Stimulated activated naive CD8-positive, alpha-beta T cell treated with anti-CD3 and anti-CD28 coated beads, Interleukin-15, amount 100 ng/mL, for 72 hours (primary cell): ENCODE measurements around the gene TOMM7.
"Not testable (repeated sequence)": the region's sequence is repeated elsewhere in the genome, so short reads cannot be mapped to it uniquely, and the experiment has no call there.

Experiments
- ATAC-seq: fragments of 150-1000 bp; cut with Tn5 transposase; 2 replicates; pipeline ENCODE4 v1.10.0; 2021; ENCODE audit warnings: mild to moderate bottlenecking, moderate library complexity
- DNase-seq, 2 donors: peaks; one replicate each; pipeline ENCODE4 v3.0.0; 2021 to 2022
- H3K27ac Mint-ChIP-seq, 2 donors: one replicate each; pipeline ENCODE4 v1.8.0; 2022; ENCODE audit warnings: mild to moderate bottlenecking in 2 of 2, mixed read lengths in 2 of 2, moderate library complexity in 2 of 2
- H3K27me3 Mint-ChIP-seq: one replicate; pipeline ENCODE4 v1.8.0; 2022; ENCODE audit warnings: mixed read lengths
- H3K4me1 Mint-ChIP-seq: one replicate; pipeline ENCODE4 v1.8.0; 2022; ENCODE audit warnings: mild to moderate bottlenecking, mixed read lengths
- H3K4me3 Mint-ChIP-seq, 2 donors: one replicate each; pipeline ENCODE4 v1.8.0; 2022; ENCODE audit warnings: mild to moderate bottlenecking in 2 of 2, mixed read lengths in 2 of 2, moderate library complexity in 1 of 2
- H3K9me3 Mint-ChIP-seq, 2 donors: one replicate each; pipeline ENCODE4 v1.8.0; 2022; ENCODE audit warnings: mixed read lengths in 2 of 2

The TOMM7 gene

DNA sequence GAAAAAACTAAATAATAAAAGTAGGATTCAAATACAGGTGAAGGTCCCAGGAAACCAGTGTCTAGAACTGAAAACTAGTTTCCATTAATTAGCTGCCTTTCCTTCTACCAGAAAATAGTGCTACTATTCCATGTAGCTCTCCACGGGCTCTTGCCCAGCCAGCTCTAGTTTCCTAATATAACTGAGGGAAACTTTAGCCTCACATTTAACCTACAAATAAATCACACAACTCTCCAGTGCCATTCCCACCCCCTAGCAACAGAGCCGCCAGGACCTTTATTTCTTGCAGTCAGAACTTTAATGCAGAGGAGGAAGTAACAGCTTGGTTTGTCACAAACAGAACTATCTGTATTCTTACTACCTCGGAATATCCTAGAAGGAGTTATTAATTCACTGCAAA lies 10.3 kb downstream of the TOMM7 start:
- ATAC-seq (no peak), DNase-seq (no peak)
- H3K27ac Mint-ChIP-seq: no peak overlapping the region
- no peaks in the 10 kb centered on the region for H3K27me3 Mint-ChIP-seq
- H3K4me1 Mint-ChIP-seq: peaks cover 20% of the 10 kb centered on the region
- H3K9me3 Mint-ChIP-seq: no peaks in the 10 kb centered on the region
- H3K4me3 Mint-ChIP-seq: no peak overlapping the region

DNA sequence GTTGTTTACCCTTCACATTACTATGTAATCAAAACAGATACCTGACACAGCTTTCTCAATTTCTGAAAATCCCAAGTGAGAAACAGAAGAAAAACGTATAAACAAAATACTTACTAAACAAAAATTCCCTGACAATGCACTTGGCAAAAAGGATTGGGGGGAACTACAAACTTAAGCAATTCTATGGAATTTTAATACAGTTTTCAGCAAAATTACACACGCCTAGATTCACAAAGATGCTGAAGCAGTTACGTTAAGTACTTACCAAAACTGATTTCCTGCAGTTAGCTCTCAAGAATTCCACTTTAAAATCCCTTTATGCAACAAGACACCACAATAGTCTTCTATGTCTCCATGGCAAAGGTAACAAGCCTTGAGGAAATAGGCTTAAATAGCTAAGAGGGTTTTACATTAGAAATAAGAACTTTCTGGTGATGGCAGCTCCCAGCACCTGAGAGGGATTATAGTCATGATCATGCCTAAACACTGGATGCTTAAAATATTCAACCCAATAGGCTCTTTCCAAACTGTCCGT lies 10.8 kb downstream of the TOMM7 start:
- DNase-seq (no peak), ATAC-seq (no peak)
- Mint-ChIP-seq H3K4me3 (no peak overlapping the region), H3K9me3 (no peaks in the 10 kb centered on the region), H3K27me3 (no peaks in the 10 kb centered on the region), H3K27ac (no peak overlapping the region), H3K4me1 (peaks cover 20% of the 10 kb centered on the region)

DNA sequence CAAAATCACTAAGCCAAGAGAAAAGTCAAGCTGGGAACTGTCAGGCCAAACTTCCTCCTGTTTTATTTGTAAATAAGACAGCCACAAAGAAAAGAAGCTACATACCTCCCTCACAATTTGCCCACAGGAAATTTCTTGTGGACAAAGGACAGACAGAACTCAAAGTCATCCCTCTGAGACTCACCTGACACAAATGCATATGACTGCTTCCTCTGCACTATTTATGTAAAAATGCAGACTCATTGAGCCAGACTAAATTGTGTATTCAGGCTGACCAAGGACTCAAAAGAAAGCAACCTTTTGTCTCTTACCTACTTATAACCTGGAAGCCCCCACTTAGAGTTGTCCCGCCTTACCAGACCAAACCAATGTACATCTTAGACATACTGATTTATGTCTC lies 11.8 kb downstream of the TOMM7 start:
- DNase-seq: no peak
- Mint-ChIP-seq H3K9me3 (no peaks in the 10 kb centered on the region), H3K27me3 (no peaks in the 10 kb centered on the region), H3K4me1 (peaks cover 12% of the 10 kb centered on the region), H3K27ac (peak overlapping the region in 1 of 2 donors; percentile 8), H3K4me3 (no peak overlapping the region)
- no peak for ATAC-seq

DNA sequence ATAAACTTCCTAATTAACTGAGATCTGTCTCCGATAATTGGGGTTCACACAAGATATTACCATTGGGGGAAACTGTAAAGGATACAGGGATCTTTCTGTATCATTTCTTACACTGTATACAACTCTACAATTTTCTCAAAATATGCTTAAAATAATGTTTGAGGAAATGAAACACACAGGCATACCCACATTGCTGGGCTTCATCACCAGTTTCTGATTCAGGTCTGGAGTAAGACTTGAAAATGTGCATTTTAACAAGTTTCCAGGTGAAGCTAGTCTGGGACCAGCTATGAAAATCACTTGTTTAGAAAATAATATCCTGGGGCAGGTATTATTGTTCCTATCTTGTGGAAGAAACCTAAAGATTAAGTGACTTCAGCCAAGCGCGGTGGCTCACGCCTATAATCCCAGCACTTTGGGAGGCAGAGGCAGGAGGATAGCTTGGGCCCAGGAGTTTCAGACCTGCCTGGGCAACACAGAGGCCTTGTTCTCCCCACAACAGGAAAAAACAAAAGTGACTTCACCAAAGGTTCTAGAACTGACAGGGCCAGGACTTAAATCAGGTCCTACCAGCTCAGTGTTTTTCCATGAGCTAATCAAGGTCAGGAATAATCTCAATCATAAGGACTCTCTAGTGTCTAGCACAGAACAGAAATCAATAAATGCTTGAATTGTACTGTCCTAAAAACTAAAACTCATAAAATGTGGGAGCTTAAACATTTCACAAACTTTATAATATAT lies 12.6 kb downstream of the TOMM7 start:
- H3K9me3 Mint-ChIP-seq: no peaks in the 10 kb centered on the region
- peaks cover 5% of the 10 kb centered on the region for H3K4me1 Mint-ChIP-seq
- DNase-seq: no peak
- no peaks in the 10 kb centered on the region for H3K27me3 Mint-ChIP-seq
- ATAC-seq: no peak
- no peak overlapping the region for H3K4me3 Mint-ChIP-seq
- no peak overlapping the region for H3K27ac Mint-ChIP-seq

DNA sequence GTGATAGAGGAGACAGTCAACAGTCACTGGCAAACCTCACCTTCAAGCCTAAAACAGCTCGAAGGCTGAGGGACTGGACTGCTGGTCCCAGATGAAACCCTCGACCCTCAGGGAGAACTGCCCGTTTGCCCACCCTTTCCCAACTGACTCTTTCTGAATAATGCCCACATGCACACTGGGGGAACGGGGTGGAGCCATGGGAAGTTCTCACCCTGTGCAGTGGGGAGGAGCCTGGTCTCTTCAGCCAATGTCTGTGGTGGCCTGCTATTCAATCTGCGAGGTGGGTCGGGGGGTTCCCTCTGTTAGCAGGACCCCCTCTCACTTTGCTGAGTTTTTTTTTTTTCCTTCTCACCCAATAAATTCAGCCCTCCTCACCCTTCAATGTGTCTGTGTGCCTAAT lies 14.5 kb downstream of the TOMM7 start:
- Mint-ChIP-seq H3K27ac (no peak overlapping the region), H3K4me3 (no peak overlapping the region), H3K9me3 (no peaks in the 10 kb centered on the region), H3K27me3 (no peaks in the 10 kb centered on the region), H3K4me1 (no peaks in the 10 kb centered on the region)
- ATAC-seq (no peak), DNase-seq (no peak)

DNA sequence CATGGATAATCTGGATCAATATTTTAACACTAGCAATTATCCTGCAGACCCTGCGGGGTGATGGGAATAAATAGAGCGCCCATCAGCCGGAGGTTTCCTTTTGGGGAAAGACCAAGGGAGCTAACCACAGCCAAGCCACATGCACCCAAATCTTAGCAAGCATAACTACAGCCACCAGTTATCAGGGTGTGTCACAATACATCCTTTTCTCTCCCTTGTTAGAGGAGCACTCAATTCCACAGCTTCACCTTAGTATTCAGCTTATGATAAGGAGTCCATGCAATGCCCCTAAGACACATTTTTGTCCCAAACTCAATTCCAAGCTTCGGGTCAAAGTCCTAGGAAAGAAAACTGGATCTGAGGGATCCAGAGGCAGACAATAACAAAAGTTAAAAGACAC lies 15.9 kb downstream of the TOMM7 start:
- no peaks in the 10 kb centered on the region for H3K9me3 Mint-ChIP-seq
- H3K27ac Mint-ChIP-seq: no peak overlapping the region
- no peak overlapping the region for H3K4me3 Mint-ChIP-seq
- H3K27me3 Mint-ChIP-seq: no peaks in the 10 kb centered on the region
- H3K4me1 Mint-ChIP-seq: no peaks in the 10 kb centered on the region
- DNase-seq (no peak), ATAC-seq (no peak)

DNA sequence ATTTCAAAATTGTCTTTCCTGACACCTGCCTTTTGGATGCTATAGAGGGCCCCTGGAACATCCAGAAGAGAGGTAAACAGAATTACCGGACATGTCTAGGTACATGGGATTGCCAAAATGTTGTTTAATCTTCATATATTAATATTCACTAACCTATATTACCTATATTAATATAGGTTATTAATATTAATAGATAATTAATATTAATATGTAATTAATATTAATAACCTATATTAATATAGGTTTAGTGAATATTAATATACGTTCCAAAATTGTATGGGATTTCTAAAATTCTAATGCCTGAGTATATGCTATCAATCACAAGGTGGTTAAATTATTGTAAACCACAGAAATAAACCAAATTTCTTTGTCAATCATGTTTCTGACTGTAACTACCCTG lies 17.4 kb downstream of the TOMM7 start:
- no peak for ATAC-seq
- Mint-ChIP-seq H3K4me1 (no peaks in the 10 kb centered on the region), H3K27ac (no peak overlapping the region), H3K9me3 (no peaks in the 10 kb centered on the region), H3K4me3 (no peak overlapping the region), H3K27me3 (no peaks in the 10 kb centered on the region)
- no peak for DNase-seq

DNA sequence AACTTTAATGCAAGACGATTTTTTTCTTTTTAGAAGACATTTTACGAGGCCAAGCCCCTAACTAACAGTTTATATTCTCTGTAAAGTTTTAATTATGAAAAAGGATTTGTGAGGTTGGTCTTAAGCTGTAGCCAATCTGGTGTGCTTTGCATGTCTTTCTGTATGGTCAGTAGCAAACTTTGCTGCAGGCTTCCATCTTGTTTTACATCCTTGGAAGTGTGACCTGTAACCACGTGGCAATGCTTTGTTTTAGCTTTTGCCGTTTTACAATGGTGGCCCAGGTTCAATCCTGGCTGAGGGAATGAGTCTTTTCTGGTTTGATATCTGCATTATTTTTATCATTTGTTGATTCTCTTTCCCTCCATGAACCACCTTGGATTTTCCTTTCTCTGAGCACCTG lies 19.8 kb downstream of the TOMM7 start:
- not testable (repeated sequence) for ATAC-seq, H3K9me3 Mint-ChIP-seq, H3K4me3 Mint-ChIP-seq, H3K4me1 Mint-ChIP-seq, H3K27ac Mint-ChIP-seq, H3K27me3 Mint-ChIP-seq, DNase-seq

DNA sequence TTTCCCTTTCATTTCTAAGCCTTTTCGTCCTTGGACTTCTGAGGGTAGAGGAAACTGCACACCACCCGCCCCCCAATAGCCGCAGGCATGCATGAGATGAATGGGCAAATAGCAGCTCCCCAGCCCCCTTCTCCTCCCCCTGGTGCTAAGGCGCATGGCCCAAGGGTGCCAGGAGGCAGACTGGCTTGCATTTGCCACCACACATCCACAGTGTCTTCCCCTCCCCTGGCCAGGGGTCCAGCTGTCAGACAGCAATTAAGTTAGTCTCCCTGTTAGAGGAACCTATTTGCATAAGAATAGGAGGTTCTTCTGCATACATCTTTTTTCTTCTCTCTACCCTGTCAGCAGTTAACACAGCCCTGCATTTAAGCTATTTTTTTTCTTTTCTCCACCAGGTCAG lies 20.2 kb downstream of the TOMM7 start:
- ATAC-seq: no peak
- Mint-ChIP-seq H3K4me1 (no peaks in the 10 kb centered on the region), H3K4me3 (no peak overlapping the region), H3K9me3 (no peaks in the 10 kb centered on the region), H3K27ac (no peak overlapping the region), H3K27me3 (no peaks in the 10 kb centered on the region)
- DNase-seq: no peak

DNA sequence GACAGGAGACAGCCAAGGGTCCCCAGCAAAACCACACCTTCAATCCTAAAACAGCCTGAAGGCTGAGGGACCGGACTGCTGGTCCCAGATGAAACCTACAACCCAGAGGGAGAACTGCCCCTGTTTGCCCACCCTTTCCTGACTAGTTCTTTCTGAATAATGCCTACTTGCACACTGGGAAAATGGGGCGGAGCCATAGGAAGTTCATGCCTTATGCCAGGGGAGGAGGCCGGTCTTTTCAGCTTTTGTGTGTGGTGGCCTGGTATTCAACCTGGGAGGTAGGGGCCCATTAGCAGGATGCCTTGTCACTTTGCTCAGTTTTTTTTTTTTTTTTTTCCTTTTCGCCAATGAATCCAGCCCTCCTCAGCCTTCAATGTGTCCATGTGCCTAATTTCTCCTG lies 20.7 kb downstream of the TOMM7 start:
- Mint-ChIP-seq H3K9me3 (no peaks in the 10 kb centered on the region), H3K4me3 (no peak overlapping the region)

DNA sequence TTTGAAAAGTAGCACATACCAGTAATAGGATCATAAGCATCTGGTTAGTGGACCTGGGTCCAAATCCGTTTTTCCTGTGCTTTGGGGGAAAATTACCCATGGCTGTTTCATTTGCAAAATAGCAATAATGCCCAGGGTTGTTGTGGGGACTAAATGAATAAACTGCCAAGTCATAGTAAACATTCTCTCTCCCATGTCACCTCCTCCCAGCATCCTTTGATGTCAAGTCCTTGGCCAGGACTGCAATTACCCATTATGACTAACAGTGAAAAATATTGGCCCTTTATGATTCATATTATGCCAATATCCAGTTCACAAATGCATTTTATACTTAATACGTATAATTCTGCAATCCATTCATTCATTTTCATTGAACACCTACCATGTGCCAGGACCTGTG lies 23.0 kb downstream of the TOMM7 start:
- ATAC-seq (no peak), DNase-seq (no peak)
- H3K27me3 Mint-ChIP-seq: no peaks in the 10 kb centered on the region
- H3K9me3 Mint-ChIP-seq: no peaks in the 10 kb centered on the region
- H3K27ac Mint-ChIP-seq: no peak overlapping the region
- no peak overlapping the region for H3K4me3 Mint-ChIP-seq
- no peaks in the 10 kb centered on the region for H3K4me1 Mint-ChIP-seq

More for the DNA sequence above, 20.7 kb downstream of the TOMM7 start:
- H3K27me3 Mint-ChIP-seq: no peaks in the 10 kb centered on the region
- H3K27ac Mint-ChIP-seq: no peak overlapping the region
- no peak for DNase-seq
- ATAC-seq: no peak
- H3K4me1 Mint-ChIP-seq: no peaks in the 10 kb centered on the region

DNA sequence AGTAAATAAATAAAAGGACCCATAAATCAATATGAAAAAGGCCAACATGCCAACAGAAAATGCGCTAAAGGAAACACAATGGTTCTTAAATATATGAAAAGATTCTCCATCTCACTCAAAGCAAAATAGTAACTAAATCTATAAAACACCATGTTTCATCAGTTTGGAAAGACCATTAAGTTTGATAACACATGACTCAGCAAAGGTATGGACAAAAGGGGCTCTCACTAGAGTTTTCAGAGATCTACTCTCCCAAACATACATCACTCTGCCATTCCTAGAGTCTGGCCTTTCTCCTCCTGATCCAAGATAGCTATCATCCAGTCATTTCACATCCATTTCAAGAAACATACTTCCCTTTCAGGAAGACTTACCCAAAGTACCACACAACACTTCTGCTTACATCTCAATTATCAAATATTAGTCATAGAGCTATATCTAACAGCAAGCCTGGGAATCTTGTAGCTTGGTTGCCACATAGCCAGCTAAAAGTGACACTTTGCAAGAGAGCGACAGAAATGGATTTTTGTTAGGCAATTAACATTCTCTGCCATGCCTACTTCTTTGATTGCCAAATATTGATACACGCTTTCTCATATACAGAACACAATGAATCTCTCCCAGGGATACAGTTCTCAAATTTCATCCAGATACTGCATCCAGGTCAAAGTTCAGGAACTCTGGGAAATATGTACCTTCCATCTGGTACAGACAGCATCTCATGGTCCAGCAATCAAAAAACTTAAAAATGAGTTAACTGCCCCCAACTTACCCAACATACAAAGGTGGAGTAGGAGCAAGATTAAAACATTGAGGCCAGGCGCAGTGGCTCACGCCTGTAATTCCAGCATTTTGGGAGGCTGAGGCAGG lies 28.8 kb downstream of the TOMM7 start:
- ATAC-seq (no peak), DNase-seq (no peak)
- Mint-ChIP-seq H3K27me3 (peaks cover 8% of the 10 kb centered on the region), H3K27ac (no peak overlapping the region), H3K4me1 (no peaks in the 10 kb centered on the region), H3K4me3 (no peak overlapping the region), H3K9me3 (no peaks in the 10 kb centered on the region)

DNA sequence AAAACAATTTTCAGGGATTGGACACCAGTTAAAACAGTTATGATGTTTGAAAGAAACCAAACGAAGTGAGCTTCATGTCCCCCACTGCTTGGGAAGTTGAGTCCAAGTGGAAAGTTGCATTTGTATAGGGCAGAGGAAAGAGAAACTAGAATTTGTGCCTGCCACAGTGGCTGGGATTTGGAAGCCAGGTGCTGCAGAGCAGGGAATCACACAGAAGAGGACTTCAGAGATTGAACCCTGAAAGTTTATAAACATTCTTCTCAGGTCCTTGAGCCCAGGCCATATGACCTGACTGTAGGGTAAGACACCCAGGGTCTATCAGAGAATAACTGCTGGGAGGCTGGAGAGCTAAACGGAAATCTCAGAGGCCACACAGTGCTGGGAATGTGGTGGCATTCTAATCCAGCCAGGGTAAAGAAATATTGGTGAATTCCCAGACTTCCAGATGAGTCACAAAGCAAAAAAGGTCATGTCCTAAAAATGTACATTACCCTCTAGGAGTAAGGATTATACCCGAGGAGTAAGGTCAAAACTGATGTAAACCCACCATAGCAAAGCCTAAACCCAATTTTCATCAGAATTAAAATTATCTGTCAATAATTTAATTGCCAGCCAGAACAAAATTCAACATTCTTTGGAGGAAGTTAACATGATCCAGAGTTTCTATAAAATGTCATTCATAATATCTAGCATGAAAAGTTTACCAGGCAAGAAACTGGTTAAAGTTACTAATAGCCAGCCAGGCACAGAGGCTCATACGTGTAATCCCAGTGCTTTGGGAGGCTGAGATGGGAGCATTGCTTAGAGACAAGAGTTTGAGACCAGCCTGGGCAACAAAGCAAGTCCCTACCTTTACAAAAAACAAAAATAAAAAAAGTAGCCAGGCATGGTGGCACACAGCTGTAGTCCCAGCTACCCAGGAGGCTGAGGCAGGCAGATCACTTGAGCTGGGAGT lies 31.2 kb downstream of the TOMM7 start:
- no peaks in the 10 kb centered on the region for H3K9me3 Mint-ChIP-seq
- no peak for DNase-seq
- H3K27ac Mint-ChIP-seq: no peak overlapping the region
- ATAC-seq: no peak
- H3K4me3 Mint-ChIP-seq: no peak overlapping the region
- peaks cover 17% of the 10 kb centered on the region for H3K27me3 Mint-ChIP-seq
- no peaks in the 10 kb centered on the region for H3K4me1 Mint-ChIP-seq

DNA sequence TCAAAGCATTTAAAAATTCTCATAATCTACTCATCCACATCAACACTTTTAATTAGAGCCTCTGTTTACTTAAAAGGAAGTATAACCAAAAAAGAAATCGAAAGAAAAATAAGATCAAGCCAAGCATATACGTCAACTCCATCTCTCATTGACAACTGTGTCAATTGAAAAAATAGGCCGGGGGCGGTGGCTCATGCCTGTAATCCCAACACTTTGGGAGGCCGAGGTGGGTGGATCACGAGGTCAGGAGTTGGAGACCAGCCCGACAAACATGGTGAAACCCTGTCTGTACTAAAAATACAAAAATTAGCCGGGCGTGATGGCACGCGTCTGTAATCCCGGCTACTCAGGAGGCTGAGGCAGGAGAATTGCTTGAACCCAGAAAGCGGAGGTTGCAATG lies 32.0 kb downstream of the TOMM7 start:
- DNase-seq, H3K9me3 Mint-ChIP-seq, H3K27ac Mint-ChIP-seq, H3K4me1 Mint-ChIP-seq, ATAC-seq, H3K4me3 Mint-ChIP-seq: not testable (repeated sequence)
- peaks cover 17% of the 10 kb centered on the region for H3K27me3 Mint-ChIP-seq

DNA sequence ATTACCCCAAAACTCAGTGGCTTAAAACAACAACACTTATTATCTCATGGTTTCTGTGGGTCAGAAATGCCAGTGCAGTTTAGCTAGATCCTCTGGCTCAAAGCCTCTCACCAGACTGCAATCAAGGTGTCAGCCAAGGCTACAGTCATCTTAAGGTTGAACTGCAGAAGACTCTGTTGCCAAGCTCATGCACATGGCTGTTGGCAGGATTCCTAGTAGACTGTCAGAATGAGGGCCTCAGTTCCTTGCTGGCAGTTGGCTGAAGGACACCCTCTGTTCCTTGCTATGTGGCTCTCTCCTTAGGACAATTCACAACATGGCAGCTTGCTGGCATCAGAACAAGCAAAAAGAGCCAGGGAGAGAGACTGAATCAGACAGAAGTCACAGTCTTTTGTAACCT lies 34.7 kb downstream of the TOMM7 start:
- H3K27me3 Mint-ChIP-seq: peaks cover 9% of the 10 kb centered on the region
- H3K4me3 Mint-ChIP-seq: no peak overlapping the region
- no peak overlapping the region for H3K27ac Mint-ChIP-seq
- no peak for DNase-seq
- H3K9me3 Mint-ChIP-seq: no peaks in the 10 kb centered on the region
- ATAC-seq: no peak
- H3K4me1 Mint-ChIP-seq: no peaks in the 10 kb centered on the region
